MM.1S (cell line): Measurements from ENCODE around the gene PRKAG3.

Experiments used
- CTCF ChIP-seq: fragments of 300-600 bp; sonication (generic); IDR thresholded peaks from 2 replicates; pipeline ENCODE4 v1.5.1; 2016; ENCODE audit warnings: antibody characterized with exemption, low read length, mixed read lengths
- EZH2 ChIP-seq: fragments of 300-600 bp; sonication (generic); optimal IDR thresholded peaks from 2 replicates; pipeline ENCODE3; 2017; ENCODE audit warnings: low read depth, mild to moderate bottlenecking, antibody characterized with exemption, low read length, mixed read lengths

- TF ChIP-seq CTCF (no peak), EZH2 (no peak)
These were observed 39.4 kb upstream of the PRKAG3 start for GRCh38 chr2:218870984-218871344.
